GM18520 (cell line): ENCODE results near the gene MRPS10.

Experiments used
- ATAC-seq: cut with Tn5 transposase; IDR thresholded peaks from one replicate; pipeline ENCODE4 v1.9.1; 2021; ENCODE audit not compliant: unreplicated experiment

MRPS10 gene

DNA sequence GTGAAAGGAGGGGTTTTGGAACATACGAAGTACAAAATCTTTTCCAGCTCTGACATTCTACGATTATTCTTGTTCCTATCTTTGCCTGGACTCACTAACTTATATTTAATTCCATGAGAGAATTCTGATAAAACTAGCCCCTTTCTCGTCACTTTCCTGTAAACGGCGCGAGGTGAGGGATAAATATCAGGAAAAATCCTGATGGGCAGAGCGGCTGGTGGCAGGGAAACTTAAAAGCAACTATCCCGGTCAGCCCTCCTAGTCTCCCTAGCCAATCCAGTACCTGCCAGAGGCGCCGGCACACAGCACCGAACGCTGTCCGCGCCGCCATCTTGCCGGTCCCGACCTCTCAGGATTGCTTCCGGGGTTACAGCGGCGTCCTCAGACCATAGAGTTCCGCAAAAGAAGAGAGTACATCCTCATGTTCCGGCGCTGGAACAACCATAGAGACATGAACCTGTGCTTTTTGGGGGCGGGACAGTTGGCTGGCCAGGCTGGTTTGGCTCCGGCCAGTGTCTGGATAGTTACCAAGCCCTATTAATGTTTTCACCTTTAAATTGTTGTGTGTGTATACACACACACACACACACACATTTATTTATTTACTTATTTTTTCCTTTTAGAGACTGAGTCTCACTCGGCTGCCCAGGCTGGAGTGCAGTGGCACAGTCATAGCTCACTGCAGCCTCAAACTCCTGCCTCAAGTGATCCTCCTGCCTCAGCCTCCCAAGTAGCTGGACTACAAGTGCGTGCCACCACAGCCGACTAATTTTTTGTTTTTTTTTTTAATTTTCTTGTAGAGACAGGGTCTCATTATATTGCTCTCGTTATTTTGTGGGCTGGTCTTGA, at the start of gene MRPS10:
Gene MRPS10, minus strand, starts transcription at position 343 of the 849 bp plus-strand sequence. Its CDS starts 12 bp downstream, at position 331.
- peak; percentile 70 for ATAC-seq

DNA sequence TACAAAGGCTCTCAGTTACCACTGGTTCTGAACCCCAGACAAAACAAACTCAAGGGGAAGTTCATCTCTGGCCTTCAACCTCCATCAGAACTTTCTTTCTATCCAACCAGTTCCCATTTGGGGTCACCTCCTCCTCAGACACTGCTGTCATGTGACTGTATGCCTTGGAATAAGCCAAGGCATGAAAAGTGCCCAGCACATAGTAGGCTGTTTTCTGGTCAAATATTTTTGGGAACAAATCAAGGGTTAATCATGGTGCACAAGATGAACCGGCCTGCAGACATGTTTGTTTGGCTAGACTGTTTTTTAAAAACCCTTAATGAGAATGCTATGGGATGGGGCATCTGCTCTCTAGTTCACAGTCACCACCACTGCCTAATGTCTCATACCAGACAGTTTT, 48.9 kb upstream of the MRPS10 start:
- no peak for ATAC-seq

DNA sequence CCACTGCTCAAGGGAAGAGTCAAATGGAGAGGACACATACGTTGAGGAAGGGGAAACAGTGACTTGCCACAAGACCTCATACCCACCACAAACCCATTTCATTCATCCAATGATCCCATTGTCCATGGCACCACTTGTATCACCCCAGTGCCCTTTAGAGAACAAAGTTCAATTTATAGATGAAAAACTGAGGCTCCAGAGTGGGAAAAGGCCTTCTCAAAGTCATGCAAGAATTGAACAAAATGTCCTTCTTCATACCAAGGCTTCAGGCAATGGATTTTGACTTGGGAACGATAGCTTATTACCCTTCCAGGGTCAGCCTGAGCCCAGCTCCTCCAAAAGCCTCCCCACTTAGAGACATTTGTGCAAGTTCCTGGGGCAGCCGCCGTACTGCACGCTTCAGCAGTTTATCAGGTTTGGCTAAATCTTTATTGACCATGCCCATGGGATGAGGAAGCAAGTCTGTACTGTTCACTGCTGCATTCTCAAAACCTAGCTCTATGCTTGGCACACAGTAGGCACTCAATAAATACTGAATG, 47.3 kb upstream of the MRPS10 start:
- no peak for ATAC-seq

DNA sequence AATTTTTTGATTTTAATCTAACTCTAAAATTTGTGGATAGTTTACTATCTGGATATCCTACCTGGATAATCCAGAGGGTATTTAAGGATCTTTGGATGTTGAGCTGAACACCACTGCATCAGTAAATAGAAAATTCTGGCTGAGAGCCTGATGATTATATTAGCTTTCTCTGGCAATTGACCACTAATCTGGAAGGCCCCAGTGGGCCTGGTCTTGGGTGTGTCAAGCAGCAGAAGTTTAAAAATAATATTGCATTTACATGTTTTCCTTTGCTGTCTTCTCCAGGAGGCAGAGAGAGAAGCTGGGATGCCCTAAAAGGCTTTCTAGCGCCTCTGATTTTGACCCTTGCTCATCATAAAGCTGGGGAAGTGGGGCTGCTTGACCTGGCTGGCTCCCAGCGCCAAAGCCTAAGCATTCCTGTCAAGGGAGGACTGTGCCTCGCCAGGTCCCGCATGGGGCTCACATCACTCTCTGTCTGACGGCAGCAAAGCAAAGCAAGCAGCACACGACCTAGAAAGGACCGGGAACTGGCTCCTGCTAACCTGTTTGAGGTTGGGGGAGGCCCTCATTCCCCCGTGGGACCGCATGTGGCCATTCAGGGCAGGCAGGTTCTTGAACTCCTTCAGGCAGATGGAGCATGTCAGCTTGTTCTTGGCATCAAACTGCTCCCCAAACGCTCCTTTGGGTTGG, 46.6 kb upstream of the MRPS10 start:
- ATAC-seq: no peak

DNA sequence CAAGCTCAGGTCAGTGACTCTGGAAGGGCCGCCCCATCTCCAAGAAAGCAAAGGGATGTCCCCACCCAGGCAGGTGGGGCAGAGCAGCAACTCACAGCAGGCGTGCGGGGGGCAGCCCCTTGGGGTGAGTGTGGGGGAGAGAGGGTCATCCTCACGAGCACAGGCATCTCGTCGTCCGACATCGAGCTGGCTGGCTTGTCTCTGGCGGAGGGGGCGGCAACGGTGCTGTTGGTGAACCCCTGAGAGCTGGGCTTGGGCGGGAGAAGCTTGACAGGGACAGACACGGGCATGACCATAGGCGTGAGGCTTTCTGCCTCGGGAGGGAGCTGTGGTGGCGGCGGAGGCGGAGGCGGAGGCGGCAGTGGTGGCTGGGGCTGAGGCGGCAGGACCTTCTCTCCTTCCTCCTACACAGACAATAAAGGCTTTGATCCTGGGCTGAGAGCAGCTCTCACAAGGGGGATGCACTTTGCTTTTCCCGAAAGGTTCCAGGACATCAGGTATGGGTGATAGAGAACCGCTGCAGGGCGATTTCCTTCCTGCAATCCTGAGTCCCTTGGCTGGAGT, 45.6 kb upstream of the MRPS10 start:
- ATAC-seq: no peak

DNA sequence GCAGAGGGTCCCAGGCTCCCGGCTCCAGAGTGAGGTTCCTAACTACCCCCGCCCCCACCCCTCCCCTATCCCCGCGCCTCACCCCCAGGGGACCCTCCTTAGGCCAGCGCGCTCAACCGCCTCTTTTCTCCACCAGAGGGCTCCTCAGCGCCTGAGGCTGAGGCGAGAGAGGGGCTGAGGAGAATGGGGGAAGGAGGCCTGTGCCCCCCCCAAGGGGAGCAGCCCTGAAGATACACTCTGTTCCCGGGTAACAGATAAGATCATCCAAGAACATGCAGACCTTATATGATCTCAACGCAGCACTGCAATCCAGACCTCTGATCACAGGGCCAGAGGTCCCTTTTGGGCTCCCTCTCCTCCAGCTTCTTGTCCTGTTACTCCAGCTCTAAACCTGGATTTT, 43.3 kb upstream of the MRPS10 start:
- ATAC-seq: no peak

DNA sequence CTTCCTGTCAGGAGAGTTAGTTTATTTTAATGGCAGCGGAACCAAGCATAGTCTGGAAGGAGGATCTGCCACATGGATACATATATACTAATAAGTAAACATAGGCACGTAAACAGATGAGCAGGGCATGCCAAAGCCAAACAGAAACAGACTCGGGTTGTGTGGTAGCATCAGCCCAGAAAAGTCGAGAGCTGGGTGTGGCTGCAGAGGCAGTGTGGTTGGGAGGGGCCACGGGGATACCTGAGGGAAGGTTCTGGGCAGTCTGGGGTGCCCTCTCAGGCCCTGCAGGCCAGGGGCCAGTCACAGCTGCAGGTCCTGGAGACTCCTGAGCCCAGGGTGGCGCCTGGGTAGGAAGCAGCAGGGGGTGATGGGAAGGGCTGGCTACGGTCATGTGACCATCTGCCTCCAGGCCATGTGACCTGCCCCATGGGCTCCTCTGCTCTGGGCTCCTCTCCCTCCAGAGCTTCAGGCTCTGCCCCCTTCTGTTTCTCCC, 42.8 kb upstream of the MRPS10 start:
- ATAC-seq: no peak

DNA sequence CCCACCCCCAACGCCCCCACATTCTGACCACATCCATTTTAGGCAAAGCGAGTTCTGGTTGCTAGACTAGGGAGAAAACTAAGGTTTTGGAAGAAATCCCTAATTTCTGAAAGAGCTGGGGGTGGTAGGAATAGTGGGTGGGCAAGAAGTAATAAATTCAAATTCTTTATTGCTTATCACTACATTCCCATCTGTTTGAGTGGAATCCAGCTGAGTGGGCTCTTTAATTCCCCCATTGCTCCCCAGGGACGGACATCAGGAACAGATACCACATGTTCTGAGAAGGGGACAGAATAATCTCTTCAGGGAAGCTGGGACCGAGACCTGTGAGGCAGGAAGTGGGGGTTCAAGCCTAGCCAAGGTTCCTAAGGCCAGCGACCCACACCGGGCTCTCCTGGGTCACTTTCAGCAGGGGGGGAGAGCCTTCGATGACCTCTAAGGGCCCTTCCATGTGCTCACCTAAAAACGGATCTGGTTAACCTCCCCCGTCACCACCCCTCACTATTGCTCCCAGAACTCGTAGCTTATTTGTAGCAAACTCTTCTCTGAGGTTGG, 42.3 kb upstream of the MRPS10 start:
- no peak for ATAC-seq

DNA sequence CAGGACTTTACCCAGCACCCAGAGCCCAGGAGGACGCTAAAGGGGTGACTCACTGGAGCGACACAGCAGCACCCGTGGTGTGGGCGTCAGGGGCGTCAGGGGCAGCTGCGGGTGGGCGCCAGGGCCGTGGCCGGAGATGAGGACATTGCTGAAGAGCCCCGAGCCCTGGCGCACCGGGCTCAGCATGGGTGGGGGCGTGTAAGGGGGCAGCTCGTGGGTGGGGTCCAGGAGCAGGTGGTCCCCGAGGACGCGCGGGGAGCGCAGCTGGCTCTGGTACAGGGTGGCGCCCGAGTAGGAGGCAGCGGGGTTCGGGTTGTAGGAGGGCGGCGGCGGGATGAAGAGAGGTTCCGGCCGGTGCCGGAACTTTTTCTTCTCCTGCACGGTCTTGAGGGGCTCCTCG, 41.6 kb upstream of the MRPS10 start:
- ATAC-seq: no peak

DNA sequence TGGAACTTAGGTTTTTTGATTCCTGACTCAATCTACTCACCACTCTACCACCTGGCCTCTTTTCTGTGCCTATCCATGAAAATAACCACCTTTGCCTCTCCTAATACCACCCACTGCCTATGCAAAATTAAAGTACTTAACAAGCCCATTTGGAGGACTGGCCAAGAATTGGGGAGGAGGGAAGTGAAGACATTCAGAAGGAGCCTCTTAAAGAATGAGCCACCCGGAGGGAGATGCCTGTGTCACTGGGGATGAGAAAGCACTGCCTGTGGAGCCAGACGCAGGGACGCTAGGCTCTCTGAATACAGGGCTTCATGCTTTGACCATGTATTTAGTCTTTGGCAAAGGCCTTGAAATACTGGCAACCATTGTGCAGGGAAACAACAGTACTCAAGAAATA, 40.0 kb upstream of the MRPS10 start:
- no peak for ATAC-seq

DNA sequence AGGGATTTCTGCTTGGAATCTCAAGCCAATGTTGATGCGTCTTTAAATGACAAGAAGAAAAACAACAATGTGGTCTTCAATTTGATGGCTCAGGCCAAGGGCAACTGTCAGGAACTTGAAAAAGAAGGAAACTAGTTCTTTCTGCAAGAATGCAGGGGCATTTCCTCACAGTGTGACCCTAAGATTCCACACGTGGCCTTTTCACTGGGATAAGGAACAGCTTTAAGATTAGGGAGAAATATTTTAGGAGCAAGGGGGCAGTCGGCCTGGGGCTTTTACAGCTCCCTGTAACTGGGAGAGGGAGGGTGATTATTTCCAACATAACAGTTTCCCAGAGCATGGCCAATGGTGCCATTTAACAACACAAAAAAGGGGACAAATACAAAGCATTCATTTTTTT, 39.4 kb upstream of the MRPS10 start:
- no peak for ATAC-seq

DNA sequence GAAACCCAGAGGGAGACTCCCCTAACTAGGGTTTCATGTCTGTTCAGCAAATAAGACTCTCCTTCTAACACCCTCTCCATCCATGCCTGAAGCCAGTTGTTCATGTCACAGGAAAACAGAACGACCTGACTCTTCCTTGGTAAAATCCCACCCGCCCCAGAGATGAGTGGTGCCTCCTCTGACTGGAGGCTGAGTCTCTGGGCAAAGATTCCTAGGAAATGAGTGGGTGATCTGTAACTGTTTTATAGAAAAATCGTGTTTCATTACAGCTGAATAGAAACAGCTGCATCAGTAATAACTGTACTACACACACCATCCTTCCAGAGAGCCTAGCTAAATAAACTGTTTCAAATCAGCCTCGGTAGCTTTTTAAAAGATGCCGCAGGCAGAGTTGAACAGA, 37.4 kb upstream of the MRPS10 start:
- no peak for ATAC-seq

DNA sequence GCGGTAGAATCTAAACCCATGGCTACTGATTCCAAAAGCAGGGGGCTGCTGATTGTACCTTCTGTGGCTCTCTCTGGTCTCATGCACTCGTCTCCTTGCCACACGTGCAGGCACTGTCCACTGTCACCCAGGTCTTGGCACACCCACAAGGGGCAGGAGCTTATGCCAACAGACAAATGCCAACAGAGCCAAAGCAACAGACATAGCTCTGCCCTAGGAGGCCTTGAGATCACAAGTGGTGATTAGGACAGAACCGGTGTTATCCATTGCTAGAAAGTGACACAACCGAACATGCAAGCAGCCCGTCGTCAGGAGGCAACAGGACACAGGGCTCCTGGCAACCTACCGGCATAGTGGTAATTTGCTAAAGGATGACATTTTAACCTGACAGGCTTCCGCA, 36.8 kb upstream of the MRPS10 start:
- ATAC-seq: no peak

DNA sequence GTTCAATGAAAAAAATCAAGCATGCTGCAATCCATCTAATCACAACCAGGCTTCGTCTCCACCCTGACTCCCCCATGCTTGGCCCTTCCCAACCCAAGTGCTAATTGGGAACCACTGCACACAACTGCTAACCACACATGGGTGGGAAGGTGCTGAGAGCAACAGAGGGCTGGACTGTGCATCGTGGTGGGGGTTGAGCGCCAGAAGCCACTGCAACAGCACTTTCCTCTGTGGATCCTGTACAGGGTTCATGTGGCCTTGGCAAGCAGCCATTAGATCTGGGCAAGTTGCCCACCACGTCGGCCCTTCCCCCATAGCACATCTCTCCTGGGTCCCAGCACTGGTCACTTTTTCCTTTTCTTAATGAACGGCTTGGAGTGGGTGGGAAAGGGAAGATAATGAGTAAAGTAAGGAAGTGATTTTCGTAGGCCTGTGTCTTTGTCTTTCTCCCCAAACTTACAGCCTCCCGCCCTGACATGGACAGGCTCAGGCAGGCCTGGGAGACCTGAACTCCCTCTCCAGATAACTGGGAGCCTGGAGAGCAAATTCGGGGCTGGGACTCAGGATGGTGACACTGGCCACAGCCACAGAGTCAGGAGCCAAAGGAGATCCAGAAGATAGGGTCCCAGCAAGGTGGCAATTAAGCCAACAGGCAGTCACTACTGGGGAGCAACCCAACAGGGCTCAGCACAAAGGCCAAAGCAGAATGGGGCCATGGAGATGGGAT, 34.4 kb upstream of the MRPS10 start:
- ATAC-seq: no peak

DNA sequence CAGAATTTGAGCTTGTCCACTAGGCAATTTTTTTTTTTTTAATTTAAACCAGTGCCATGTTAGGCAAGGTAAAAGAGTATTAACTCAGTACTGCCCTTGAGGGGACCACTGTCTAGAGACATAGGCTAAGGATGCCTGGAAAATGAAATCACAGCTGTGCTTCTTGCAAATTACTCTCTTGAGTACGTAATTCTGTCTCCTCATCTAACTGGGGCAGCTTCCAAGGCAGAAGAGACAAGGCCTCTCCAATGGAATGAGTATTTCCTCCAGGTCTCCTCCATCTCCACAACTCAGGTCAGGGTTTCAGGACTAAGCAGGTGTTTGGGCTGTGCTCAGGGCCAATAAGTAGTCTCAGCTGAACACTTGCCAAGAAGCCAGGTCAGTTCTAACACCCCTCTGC, 33.8 kb upstream of the MRPS10 start:
- ATAC-seq: no peak

DNA sequence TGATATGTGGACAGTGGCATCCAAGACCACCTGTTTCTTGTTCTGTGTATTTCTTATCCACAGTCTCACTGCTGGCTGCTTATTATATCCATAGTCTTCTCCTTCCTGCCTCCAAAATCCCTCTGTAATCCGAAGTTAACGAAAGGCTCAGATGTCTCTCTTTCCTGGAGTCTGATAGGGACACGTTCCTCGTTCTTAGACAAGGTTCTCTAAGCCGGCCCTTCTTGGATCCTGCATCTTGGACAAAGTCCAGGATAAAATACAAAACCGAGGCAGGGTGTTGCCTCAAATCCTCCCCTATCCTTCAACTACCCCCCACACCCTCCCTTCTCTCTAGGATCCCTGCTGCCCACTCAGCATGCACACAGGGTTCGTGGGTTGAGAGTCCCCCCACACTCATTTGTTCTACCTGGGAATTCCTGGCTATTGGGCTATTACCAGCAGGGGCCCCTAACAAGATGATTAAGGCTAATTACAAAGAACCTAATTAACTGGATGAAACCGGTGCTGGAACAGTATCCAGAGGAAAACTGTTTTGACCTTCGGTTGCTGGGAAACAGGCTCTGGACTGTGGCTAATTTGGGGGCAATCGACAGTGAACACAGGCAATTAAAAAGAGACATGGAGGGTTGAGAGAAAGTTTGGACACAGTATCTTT, 32.7 kb upstream of the MRPS10 start:
- no peak for ATAC-seq

DNA sequence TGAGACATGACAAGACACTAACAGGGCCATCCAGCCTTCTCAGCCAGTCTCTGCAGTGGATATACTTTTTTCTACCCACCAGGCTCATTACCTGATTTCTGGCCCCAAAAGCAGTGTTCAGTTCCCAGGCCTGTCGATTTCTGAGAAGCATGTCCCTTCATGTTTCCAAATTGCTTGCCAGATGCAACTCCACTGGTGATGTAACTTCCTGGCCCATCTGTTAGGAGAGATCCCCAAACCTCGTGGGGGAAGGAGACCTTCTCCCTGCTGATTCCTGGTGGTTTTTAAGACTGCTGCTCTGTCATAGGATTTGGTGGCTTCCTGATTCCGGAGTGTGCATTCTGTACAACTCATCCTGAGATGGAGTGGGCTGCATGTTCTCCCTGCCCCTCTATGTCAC, 31.6 kb upstream of the MRPS10 start:
- ATAC-seq: no peak

DNA sequence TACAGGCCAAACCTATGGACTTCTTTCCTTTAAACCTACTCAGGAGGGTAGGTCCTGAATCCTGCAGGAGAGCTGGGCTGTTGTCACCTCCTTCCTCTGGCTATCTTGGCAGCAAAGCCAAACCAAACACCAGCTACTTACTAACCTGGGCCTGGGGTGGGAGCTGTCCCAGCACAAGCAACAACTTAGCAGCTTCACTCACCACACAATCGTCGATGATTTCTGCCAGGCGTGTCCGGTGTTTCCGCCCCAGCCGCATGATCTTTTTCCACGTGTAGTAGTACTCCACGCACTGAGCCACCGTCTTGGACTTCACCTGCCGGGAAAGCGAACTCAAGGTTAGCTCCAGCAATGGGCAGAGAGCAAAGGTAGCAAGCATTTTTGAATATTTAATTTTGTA, 25.4 kb upstream of the MRPS10 start:
- no peak for ATAC-seq

DNA sequence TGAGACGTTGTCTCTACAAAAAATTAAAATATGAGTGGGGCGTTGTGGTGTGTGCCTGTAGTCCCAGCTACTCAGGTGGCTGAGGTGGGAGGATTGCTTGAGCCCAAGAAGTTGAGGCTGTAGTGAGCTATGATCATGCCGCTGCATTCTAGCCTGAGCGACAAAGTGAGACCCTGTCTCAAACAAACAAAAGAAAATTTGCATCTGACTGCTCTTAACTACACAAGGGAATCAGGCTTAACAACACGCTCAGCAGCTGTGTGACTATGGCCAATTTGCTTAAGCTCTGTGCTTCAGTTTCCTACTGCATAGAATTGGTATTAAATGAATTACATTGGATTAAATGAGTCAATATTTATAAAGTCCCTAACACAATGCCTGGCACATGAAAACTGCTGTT, 24.3 kb upstream of the MRPS10 start:
- ATAC-seq: no peak

DNA sequence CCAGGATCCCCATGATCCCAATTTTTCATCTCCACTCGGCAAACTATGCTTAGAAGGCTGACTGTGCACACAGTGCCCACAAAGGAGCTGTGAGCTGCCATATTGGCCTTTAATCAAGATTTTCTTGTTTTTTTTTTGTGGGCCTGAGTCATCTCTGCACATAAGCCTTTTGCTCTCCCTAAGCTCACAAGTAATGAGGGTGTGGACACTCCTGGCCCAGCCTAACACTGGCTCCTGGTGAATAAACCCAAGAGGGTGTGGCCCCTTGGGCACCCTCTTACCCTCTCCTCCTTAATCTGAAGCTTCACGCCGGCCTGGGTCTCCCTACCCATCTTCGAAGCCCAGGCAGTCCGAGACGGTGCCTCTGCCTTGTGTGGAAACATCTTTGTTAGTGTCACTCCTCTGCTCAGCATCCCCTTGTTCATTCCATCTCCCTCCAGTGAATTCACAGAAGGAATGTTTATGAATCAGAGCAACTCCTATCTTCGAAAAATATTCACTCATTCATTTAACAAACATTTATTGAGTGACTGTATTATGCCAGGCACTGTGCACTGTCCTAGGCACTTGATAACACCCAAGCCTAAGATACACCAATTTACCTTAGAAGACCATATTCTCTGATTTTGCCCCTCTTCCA, 22.2 kb upstream of the MRPS10 start:
- ATAC-seq: no peak
